ENCODE data around the gene SLC50A1. TPM values are rescaled to one million over a fixed set of nuclear protein-coding genes. Genes with fewer than 3 reads are reported as not detected.
A peak's percentile ranks its signal among the peaks of the same experiment; 100 is the strongest.

Gene SLC50A1
- total and polyA plus RNA-seq, 4 donors = 26.3 to 114 (median 68.4) TPM

GRCh38 chr1:155170806-155171205 lies 35.2 kb downstream of the SLC50A1 start:
- Histone ChIP-seq H3K27me3 (ENCODE audit: control insufficient read depth in 3 of 3, insufficient read depth in 3 of 3, low read length in 2 of 3) (no peaks in the 10 kb centered on the region), H3K9me3 (ENCODE audit: control insufficient read depth in 4 of 4, insufficient read depth in 3 of 4, low read length in 3 of 4) (no peaks in the 10 kb centered on the region), H3K9ac (ENCODE audit: insufficient read depth in 1 of 2, low read length in 2 of 2) (no peak overlapping the region), H3K36me3 (ENCODE audit: control insufficient read depth in 4 of 4, insufficient read depth in 4 of 4, low read length in 4 of 4) (peaks cover 0 to 17% (median 8%) of the 10 kb centered on the region in 4 donors), H3K4me1 (ENCODE audit: control insufficient read depth in 5 of 5, insufficient read depth in 5 of 5, low read length in 5 of 5) (peaks cover 0 to 40% (median 8%) of the 10 kb centered on the region in 5 donors), H3K27ac (ENCODE audit: low read depth in 1 of 2, low read length in 1 of 2) (no peak overlapping the region), H3K4me3 (no peak overlapping the region)
- no peak for TF ChIP-seq CTCF (IDR thresholded peaks at IDR 0.05; ENCODE audit: control extremely low read depth, extremely low read depth)
- ATAC-seq (ENCODE audit: insufficient read depth, low FRiP score) (no peak), DNase-seq (no peak)
- 96 to 97% methylated on average over 7 of the region's 7 CpGs for WGBS, 2 donors

- no peak for TF ChIP-seq CTCF (IDR thresholded peaks at IDR 0.05; ENCODE audit: control extremely low read depth, extremely low read depth)
- ATAC-seq (ENCODE audit: insufficient read depth, low FRiP score) (no peak), DNase-seq (no peak)
- 46 to 54% methylated on average over 8 of the region's 8 CpGs for WGBS, 2 donors
- peaks cover 0 to 34% (median 8%) of the 10 kb centered on the region in 5 donors for H3K4me1 ChIP-seq (ENCODE audit: control insufficient read depth in 5 of 5, insufficient read depth in 5 of 5, low read length in 5 of 5)
- no peaks in the 10 kb centered on the region for H3K9me3 ChIP-seq (ENCODE audit: control insufficient read depth in 4 of 4, insufficient read depth in 3 of 4, low read length in 3 of 4)
- peak overlapping the region; percentile 61 to 80 for H3K9ac ChIP-seq (ENCODE audit: insufficient read depth in 1 of 2, low read length in 2 of 2)
- H3K27ac ChIP-seq (ENCODE audit: low read depth in 1 of 2, low read length in 1 of 2) = peak overlapping the region; percentile 80 to 90
- H3K4me3 ChIP-seq = peak overlapping the region; percentile 54
- no peaks in the 10 kb centered on the region for H3K27me3 ChIP-seq (ENCODE audit: control insufficient read depth in 3 of 3, insufficient read depth in 3 of 3, low read length in 2 of 3)
- peaks cover 0 to 17% (median 8%) of the 10 kb centered on the region in 4 donors for H3K36me3 ChIP-seq (ENCODE audit: control insufficient read depth in 4 of 4, insufficient read depth in 4 of 4, low read length in 4 of 4)
Observed at GRCh38 chr1:155171836-155172731, 36.4 kb downstream of the SLC50A1 start.

- Histone ChIP-seq H3K27ac (ENCODE audit: low read depth in 1 of 2, low read length in 1 of 2) (peak within 1 kb of the TSS; percentile 80 to 90), H3K4me1 (ENCODE audit: control insufficient read depth in 5 of 5, insufficient read depth in 5 of 5, low read length in 5 of 5) (peaks cover 0 to 30% (median 3%) of the 10 kb centered on the region in 5 donors), H3K27me3 (ENCODE audit: control insufficient read depth in 3 of 3, insufficient read depth in 3 of 3, low read length in 2 of 3) (no peaks in the 10 kb centered on the region), H3K36me3 (ENCODE audit: control insufficient read depth in 4 of 4, insufficient read depth in 4 of 4, low read length in 4 of 4) (peaks cover 0 to 17% (median 8%) of the 10 kb centered on the region in 4 donors), H3K9ac (ENCODE audit: insufficient read depth in 1 of 2, low read length in 2 of 2) (peak within 1 kb of the TSS; percentile 61 to 80), H3K4me3 (peak within 1 kb of the TSS; percentile 54), H3K9me3 (ENCODE audit: control insufficient read depth in 4 of 4, insufficient read depth in 3 of 4, low read length in 3 of 4) (no peaks in the 10 kb centered on the region)
- peak; percentile 92 for TF ChIP-seq CTCF (IDR thresholded peaks at IDR 0.05; ENCODE audit: control extremely low read depth, extremely low read depth)
- WGBS, 2 donors = 1% methylated on average over 52 to 57 of the region's 57 CpGs
- ATAC-seq (ENCODE audit: insufficient read depth, low FRiP score) (peak; percentile 79), DNase-seq (peak; percentile 96 to 97 (median 96))
Observed at GRCh38 chr1:155172732-155173477, 37.3 kb downstream of the SLC50A1 start, which contains the start of gene KRTCAP2. TSS of gene KRTCAP2 (minus strand) at chr1:155173304. CDS start at chr1:155173224, 80 bp downstream.

Data from lung (tissue), 12 donors.